ENCODE results near the gene GHITM. TPM values are rescaled to one million over a fixed set of nuclear protein-coding genes. Genes with fewer than 3 reads are reported as not detected.
A peak's percentile ranks its signal among the peaks of the same experiment; 100 is the strongest.

The GHITM gene
- total and polyA plus RNA-seq, 2 of the 13 experiments (the other 11 are each of a cell fraction or from before 2014, with no cell fraction given): 163 to 212 TPM

GRCh38 chr10:84139126-84140035 lies at the start of gene GHITM (continued):
- TF ChIP-seq ZSCAN5A (CRISPR knock-in tag; IDR thresholded peaks at IDR 0.05; ENCODE audit: borderline replicate concordance): peak; percentile 78; the same call in 1 of the 2 replicates
- TF ChIP-seq ZNF30 (CRISPR knock-in tag; IDR thresholded peaks at IDR 0.05): no peak
- no peak for TF ChIP-seq ZBTB44 (CRISPR knock-in tag; IDR thresholded peaks at IDR 0.05)
- peak; percentile 96 for TF ChIP-seq ZNF501 (CRISPR knock-in tag; IDR thresholded peaks at IDR 0.05)
- TF ChIP-seq ZNF17 (CRISPR knock-in tag; IDR thresholded peaks at IDR 0.05): no peak
- no peak for TF ChIP-seq ZNF660 (CRISPR knock-in tag; IDR thresholded peaks at IDR 0.05; ENCODE audit: borderline replicate concordance, low read depth)
- TF ChIP-seq REL (CRISPR knock-in tag; conservative IDR thresholded peaks at IDR 0.05): 0 out of 2 replicates have a peak, but pooled peaks have one; percentile 47
- no peak for TF ChIP-seq NBN (conservative IDR thresholded peaks at IDR 0.05)
- 0 out of 2 replicates have a peak, but pooled peaks have one; percentile 49 for TF ChIP-seq SIN3A (IDR thresholded peaks at IDR 0.05; ENCODE audit: borderline replicate concordance, low read depth, low read length)
- peak; percentile 87; the same call in 1 of the 2 replicates for TF ChIP-seq ZNF598 (CRISPR knock-in tag; IDR thresholded peaks at IDR 0.05; ENCODE audit: borderline replicate concordance)
- no peak for TF ChIP-seq MED13 (CRISPR knock-in tag; IDR thresholded peaks at IDR 0.05)
- TF ChIP-seq NFE2L1 (CRISPR knock-in tag; IDR thresholded peaks at IDR 0.05; ENCODE audit: borderline replicate concordance): peak; percentile 98
- TF ChIP-seq ZFP1 (CRISPR knock-in tag; IDR thresholded peaks at IDR 0.05): no peak; the same call in 1 of the 2 replicates
- no peak for TF ChIP-seq CCAR2 (optimal IDR thresholded peaks at IDR 0.05; ENCODE audit: low read depth, low read length)
- TF ChIP-seq DDIT3 (CRISPR knock-in tag; IDR thresholded peaks at IDR 0.05): no peak
- TF ChIP-seq PCBP1 (IDR thresholded peaks at IDR 0.05; ENCODE audit: borderline replicate concordance, low read depth, low read length): peak; percentile 82; the same call in 1 of the 2 replicates
- TF ChIP-seq GLI4 (CRISPR knock-in tag; IDR thresholded peaks at IDR 0.05; ENCODE audit: borderline replicate concordance): no peak
- peak; percentile 94; the same call in 1 of the 2 replicates for TF ChIP-seq ZFP91 (CRISPR knock-in tag; IDR thresholded peaks at IDR 0.05; ENCODE audit: borderline replicate concordance)
- TF ChIP-seq FOXO1 (CRISPR knock-in tag; IDR thresholded peaks at IDR 0.05): peak; percentile 52; the same call in 1 of the 2 replicates

Data from HepG2 (cell line).